ENCODE results near the gene NCKIPSD. TPM values are rescaled to one million over a fixed set of nuclear protein-coding genes. Genes with fewer than 3 reads are reported as not detected.

The NCKIPSD gene
- total RNA-seq, 4 donors from 2014 or later = 21.6 to 32.2 (median 31.7) TPM

GRCh38 chr3:48628277-48629017, 57.3 kb downstream of the NCKIPSD start:
- Histone ChIP-seq H3K4me1 (no peaks in the 10 kb centered on the region), H3K9me3 (no peaks in the 10 kb centered on the region), H3K4me3 (replicated peaks in 1 of 3) (no peak overlapping the region), H3K36me3 (peaks cover 0 to 12% of the 10 kb centered on the region in 2 donors), H3K27me3 (no peaks in the 10 kb centered on the region), H3K27ac (no peak overlapping the region)
- 84 to 87% methylated on average over 13 of the region's 13 CpGs for WGBS, 2 donors
- TF ChIP-seq CTCF (IDR thresholded peaks at IDR 0.05) = no peak
- no peak for TF ChIP-seq POLR2A (IDR thresholded peaks at IDR 0.05)
- intact Hi-C loops (cut with DNase I) = no loop called here
- no peak for DNase-seq

- 93 to 100% methylated on average over 2 to 4 of the region's 6 CpGs for WGBS, 2 donors
- peaks cover 0 to 3% of the 10 kb centered on the region in 2 donors for H3K36me3 ChIP-seq
- TF ChIP-seq POLR2A (IDR thresholded peaks at IDR 0.05) (no peak), CTCF (IDR thresholded peaks at IDR 0.05) (no peak)
- H3K9me3 ChIP-seq = no peaks in the 10 kb centered on the region
- H3K27me3 ChIP-seq = no peaks in the 10 kb centered on the region
- no peak overlapping the region for H3K27ac ChIP-seq
- DNase-seq = no peak
- intact Hi-C loops (cut with DNase I) = no loop called here
- no peaks in the 10 kb centered on the region for H3K4me1 ChIP-seq
- no peak overlapping the region for H3K4me3 ChIP-seq (replicated peaks in 1 of 3)
These were observed 60.1 kb downstream of the NCKIPSD start for GRCh38 chr3:48625600-48625999.

- DNase-seq = no peak
- no peaks in the 10 kb centered on the region for H3K4me1 ChIP-seq
- no peak overlapping the region for H3K27ac ChIP-seq
- H3K36me3 ChIP-seq = peaks cover 0 to 3% of the 10 kb centered on the region in 2 donors
- no peaks in the 10 kb centered on the region for H3K9me3 ChIP-seq
- no peaks in the 10 kb centered on the region for H3K27me3 ChIP-seq
- TF ChIP-seq CTCF (IDR thresholded peaks at IDR 0.05) (no peak), POLR2A (IDR thresholded peaks at IDR 0.05) (no peak)
- H3K4me3 ChIP-seq (replicated peaks in 1 of 3) = no peak overlapping the region
- whole genome bisulfite sequencing, 2 donors = 94 to 95% methylated on average over 10 of the region's 10 CpGs
- intact Hi-C loops (cut with DNase I) = no loop called here
These were observed 60.9 kb downstream of the NCKIPSD start for GRCh38 chr3:48624767-48625166.

- H3K27me3 ChIP-seq = no peaks in the 10 kb centered on the region
- H3K9me3 ChIP-seq = no peaks in the 10 kb centered on the region
- H3K27ac ChIP-seq = no peak overlapping the region
- H3K36me3 ChIP-seq = peaks cover 0 to 3% of the 10 kb centered on the region in 2 donors
- H3K4me3 ChIP-seq (replicated peaks in 1 of 3) = no peak overlapping the region
- intact Hi-C loops (cut with DNase I) = no loop called here
- no peak for TF ChIP-seq CTCF (IDR thresholded peaks at IDR 0.05)
- no peak for TF ChIP-seq POLR2A (IDR thresholded peaks at IDR 0.05)
- DNase-seq = no peak
- H3K4me1 ChIP-seq = no peaks in the 10 kb centered on the region
- 89 to 91% methylated on average over 6 of the region's 6 CpGs for WGBS, 2 donors
These were observed 61.7 kb downstream of the NCKIPSD start for GRCh38 chr3:48623851-48624547.

Small RNA genes lying within 50 kb of the gene (microRNA-seq; reads per million reads assigned to microRNA genes)
- gene MIR4793 = not detected

Small RNA genes lying within 50 kb of the gene (small RNA-seq; reads per million reads assigned to genes)
- gene AC141002.1 = not detected

Other genes with a start within 250 kb of the NCKIPSD start
- gene CCDC51, start 245.8 kb downstream of the NCKIPSD start, total RNA-seq = 10 to 100 TPM in 3 of 4 donors, 1 to 10 TPM in 1; 8.6 to 17.0 (median 15.0) TPM
- 100 to 1,000 TPM; 133 to 413 (median 301) TPM for gene TMA7, start 245.7 kb downstream of the NCKIPSD start, total RNA-seq
- gene ATRIP, start 239.2 kb downstream of the NCKIPSD start, total RNA-seq = 10 to 100 TPM in 2 of 4 donors, 1 to 10 TPM in 2; 8.4 to 13.9 (median 11.0) TPM
- 100 to 1,000 TPM in 3 of 4 donors, 10 to 100 TPM in 1; 100.0 to 120 (median 109) TPM for gene SHISA5, start 181.7 kb downstream of the NCKIPSD start, total RNA-seq
- gene PFKFB4, start 129.1 kb downstream of the NCKIPSD start, total RNA-seq = 1 to 10 TPM; 2.3 to 4.9 (median 3.2) TPM
- gene UCN2, start 122.1 kb downstream of the NCKIPSD start, total RNA-seq = not detected
- 1 to 10 TPM in 1 of 4 donors, under 1 TPM in 3; 0.34 to 1.0 (median 0.80) TPM for gene COL7A1, start 90.6 kb downstream of the NCKIPSD start, total RNA-seq
- 100 to 1,000 TPM; 223 to 439 (median 295) TPM for gene UQCRC1, start 76.3 kb downstream of the NCKIPSD start, total RNA-seq
- not detected for gene TMEM89, start 64.1 kb downstream of the NCKIPSD start, total RNA-seq
- 10 to 100 TPM in 2 of 4 donors, 1 to 10 TPM in 2; 7.5 to 19.1 (median 11.4) TPM for gene SLC26A6, start 50.5 kb downstream of the NCKIPSD start, total RNA-seq
- gene CELSR3, start 23.0 kb downstream of the NCKIPSD start, total RNA-seq = 1 to 10 TPM in 2 of 4 donors, under 1 TPM in 2; 0.54 to 1.7 (median 1.0) TPM
- gene IP6K2, start 31.3 kb upstream of the NCKIPSD start, total RNA-seq = 100 to 1,000 TPM in 2 of 4 donors, 10 to 100 TPM in 2; 64.3 to 145 (median 93.0) TPM
- gene PRKAR2A, start 162.0 kb upstream of the NCKIPSD start, total RNA-seq = 10 to 100 TPM; 26.9 to 77.1 (median 46.2) TPM
- gene SLC25A20, start 213.0 kb upstream of the NCKIPSD start, total RNA-seq = 10 to 100 TPM; 17.6 to 48.0 (median 33.7) TPM
- gene ARIH2, start 232.9 kb upstream of the NCKIPSD start, total RNA-seq = 100 to 1,000 TPM; 108 to 136 (median 117) TPM

Measured in thyroid gland (tissue), 4 donors.